ENCODE results near the gene LAP3.
"Not testable (repeated sequence)": the region's sequence is repeated elsewhere in the genome, so short reads cannot be mapped to it uniquely, and the experiment has no call there.

Gene LAP3

DNA sequence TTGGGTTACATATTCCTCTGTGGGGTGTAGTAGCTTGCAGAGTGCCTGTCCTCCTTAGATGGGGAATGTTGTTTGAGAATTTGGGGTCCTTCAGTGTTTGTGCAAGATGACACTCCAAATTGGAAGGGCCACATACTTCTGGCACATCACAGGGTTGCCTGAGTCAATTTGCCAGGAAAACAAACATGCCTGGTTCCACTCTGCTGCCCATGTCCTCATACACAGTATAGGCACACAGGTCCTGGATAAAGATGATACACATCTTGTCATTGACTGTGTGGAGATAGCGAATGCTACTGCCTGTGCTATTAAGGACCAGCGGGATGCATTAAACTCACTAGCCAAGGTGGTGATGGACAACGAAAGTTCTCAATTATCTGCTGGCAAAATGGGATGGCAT is 11.2 kb upstream of the LAP3 start:
- DNase-seq, result no peak

GRCh38 chr4:17567271-17567670 is 9.7 kb upstream of the LAP3 start:
- no peak for DNase-seq

GRCh38 chr4:17574206-17574605 is 2.8 kb upstream of the LAP3 start:
- no peak for DNase-seq

- DNase-seq, result not testable (repeated sequence)
Observed at GRCh38 chr4:17575177-17575576, 1.8 kb upstream of the LAP3 start.

GRCh38 chr4:17577665-17578481 is 875 bp downstream of the LAP3 start:
- peak; percentile 17 for DNase-seq

GRCh38 chr4:17578482-17578891 is 1.5 kb downstream of the LAP3 start:
- peak; percentile 37 for DNase-seq

DNA sequence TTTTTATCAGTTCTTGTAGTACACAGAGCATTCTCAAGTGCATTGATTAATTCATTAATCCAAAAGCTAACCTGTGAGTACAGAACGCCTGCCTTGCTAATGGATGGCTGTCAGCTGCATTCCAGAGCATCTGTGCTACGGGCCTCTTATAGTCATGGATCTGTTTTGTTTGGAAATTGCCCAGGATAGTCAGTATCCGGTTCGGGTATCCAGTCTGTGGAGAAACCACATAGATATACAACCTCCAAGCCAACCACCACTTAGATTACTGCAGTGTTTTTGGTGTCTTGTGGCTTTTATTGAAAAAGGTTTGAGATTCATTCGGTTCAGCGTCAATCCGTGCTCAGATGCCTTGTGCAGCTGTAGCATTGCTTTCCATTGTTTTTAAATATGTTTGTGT is 4.0 kb downstream of the LAP3 start:
- no peak for DNase-seq

DNA sequence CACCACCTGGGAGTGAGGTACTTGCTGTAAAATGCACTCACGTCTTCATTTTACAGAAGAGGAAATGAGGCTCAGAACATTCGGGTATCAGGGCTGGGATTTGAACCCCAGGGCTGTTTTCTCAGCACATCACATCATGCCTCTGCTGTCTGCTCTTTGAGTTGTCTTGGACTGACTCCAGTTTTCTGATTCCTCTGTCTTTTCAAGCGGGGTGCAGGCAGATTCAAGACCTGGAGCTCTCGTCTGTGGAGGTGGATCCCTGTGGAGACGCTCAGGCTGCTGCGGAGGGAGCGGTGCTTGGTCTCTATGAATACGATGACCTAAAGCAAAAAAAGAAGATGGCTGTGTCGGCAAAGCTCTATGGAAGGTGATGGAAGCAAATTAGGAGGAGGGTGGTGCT is 6.3 kb downstream of the LAP3 start:
- DNase-seq, result no peak

DNA sequence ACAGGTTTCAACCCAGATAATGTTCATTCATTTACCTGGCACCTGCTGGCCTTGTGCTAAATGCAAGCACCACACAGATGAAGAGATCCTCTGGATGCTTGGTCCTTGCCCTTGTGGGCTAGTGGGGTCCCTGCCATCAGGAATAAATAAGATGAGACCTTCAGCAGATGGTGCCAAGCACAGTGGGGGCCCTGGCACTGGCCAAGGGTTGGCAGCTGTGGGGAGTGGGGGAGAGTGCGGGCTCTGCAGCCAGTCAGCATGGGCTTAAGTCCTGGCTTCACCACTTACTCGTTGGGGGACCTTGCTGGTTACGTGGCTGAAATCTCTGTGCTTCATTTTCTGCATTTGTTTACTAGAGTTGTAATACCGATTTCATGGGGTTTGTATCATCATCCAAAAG is 6.9 kb downstream of the LAP3 start:
- DNase-seq, result no peak

DNA sequence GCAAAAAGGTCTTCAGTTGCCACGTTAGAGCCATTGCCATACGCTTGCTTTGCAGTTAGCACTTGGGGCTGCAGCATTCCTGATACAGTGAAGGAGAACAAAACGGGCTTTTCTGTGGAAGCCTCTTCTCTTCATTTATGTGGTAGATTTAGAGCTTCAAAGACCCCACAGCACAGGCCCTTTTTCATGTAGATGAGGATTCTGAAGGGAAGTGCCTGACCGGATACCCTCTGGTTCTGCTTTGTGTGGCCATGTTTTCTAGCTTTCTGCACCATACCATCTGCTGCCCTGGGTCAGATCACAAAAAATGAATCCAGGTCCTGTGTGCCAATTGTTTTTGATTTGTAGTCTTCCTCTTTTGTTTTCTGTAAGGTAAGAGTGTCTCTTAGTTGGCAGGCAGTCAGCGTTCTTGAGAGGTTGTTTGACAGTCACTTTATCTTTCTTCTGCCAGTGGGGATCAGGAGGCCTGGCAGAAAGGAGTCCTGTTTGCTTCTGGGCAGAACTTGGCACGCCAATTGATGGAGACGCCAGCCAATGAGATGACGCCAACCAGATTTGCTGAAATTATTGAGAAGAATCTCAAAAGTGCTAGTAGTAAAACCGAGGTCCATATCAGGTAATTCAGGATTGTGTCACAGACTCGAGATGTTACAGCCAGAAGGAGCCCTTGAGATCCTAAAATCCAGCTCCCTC is 7.7 kb downstream of the LAP3 start:
- DNase-seq, result no peak

DNA sequence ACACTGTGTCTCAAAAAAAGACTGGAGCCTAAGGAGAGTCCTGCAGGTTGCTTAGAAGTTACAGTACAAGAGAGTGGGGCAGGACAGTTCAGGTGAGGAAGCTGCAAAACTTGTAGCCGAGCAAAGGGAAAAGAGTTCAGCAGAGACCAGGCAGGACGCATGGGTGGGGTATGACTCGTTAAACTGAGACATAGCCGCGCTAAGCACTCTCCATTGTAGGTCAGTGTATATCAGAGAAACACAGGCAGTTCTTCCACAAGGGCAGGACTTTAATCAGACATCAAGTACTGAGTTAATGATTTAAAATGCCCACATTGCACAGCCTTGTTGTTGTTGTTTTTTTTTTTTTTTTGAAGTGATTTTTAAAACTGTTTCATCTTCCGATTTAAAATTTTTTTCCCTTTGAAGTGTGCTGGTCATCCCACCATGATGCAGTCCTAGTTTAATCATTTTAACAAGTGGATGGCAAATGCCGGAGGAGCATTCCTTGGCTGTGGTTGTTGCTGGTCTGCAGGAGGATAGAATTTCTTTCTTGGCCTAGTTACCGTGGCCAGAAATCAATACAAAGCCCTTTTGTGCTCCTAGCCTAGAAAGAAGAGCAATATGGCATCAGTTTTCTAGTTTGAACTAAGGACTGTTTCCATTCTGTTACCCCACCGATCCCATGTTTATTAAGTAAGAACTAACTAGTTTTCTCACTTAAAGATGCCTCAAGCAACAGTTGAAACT is 10.3 kb downstream of the LAP3 start:
- DNase-seq, result no peak

DNA sequence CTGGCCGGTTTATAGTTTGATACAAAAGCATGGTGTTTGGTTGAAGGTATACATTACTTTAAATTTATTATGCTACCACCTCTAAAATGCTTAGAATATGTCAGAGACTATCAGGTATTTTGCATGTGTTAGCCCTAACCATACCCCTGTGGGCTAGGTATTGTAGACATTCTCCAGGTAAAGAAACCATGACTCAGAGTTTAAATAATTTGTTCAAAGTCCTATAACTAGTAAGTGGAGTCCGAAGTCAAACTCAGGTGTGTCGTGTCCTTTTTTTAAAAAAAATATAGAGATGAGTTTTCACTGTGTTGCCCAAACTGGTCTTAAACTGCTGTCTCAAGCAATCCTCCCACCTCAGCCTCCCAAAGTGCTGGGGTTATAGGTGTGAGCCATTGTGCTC is 12.4 kb downstream of the LAP3 start:
- no peak for DNase-seq

DNA sequence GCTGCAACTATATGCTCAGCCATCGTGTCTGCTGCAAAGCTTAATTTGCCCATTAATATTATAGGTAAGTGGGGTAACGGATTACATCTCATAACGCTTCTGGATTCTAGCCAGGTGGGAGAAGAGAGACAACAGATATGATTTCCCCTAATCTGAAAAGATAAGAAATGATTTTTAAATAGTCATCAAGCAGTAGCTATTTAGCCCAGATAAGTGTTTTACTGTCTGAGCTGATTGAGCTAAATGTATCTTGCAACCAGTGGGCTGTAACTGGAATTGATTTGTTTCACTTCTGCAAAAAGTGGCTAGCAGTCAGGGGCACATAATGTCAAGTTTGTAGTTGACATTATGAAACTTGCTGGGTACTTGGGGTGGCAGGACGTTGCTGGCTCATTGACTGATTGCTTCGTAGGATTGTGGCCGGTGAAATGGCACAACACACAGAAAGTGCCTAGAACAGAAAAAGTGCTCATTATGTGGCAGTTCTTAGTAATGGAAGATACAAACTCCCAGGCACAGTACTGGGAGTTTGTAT is 18.5 kb downstream of the LAP3 start:
- no peak for DNase-seq

- DNase-seq, result no peak
Observed at GRCh38 chr4:17597517-17597916, 20.5 kb downstream of the LAP3 start.

DNA sequence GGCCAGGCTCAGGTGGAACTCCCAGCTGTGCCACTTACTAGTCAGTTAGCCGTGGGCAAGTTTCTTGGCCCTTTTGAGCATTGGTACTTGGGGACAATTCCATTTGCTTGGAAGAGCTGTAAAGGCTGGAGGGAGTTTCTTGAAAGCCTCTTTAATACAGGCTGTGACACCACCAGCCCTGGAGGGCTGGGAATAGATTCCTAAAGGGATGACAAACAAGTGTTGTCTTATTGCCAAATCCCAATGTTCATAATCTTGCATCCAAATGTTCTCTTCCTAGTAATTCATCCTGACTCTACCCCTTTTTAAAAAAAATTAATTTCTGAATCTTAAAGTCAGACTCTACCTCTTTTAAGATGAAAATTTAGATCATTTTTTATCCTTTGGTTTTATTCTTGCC is 22.8 kb downstream of the LAP3 start:
- no peak for DNase-seq

GRCh38 chr4:17605236-17605635 is 28.2 kb downstream of the LAP3 start:
- DNase-seq, result no peak

- DNase-seq, result peak; percentile 33
Observed at GRCh38 chr4:17613761-17614415, 36.9 kb downstream of the LAP3 start.

GRCh38 chr4:17614416-17615299 is 37.7 kb downstream of the LAP3 start, which contains the start of gene MED28:
Gene MED28 (plus strand): TSS chr4:17614641. CDS start chr4:17614655, 14 bp downstream.
- DNase-seq, result peak; percentile 96

DNA sequence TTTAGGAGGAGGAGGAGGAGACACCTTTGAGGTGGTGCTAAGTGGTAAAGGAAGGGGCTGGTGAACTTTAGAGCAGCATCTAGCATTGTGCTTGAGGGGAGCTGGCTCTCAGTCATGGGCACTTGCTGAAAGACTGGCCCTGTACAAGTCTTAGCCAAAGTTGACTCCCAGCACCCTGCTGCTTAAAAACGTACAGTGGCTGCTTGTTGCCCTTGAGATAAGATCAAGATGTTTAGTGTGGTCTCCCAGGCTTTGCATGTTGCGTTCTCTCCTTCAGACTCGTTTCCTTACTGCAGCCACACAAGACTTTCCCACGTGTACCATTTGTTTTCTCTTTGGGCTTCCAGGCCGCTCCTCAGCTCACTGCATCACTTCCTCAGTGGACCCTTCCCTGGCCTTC is 39.3 kb downstream of the LAP3 start:
- no peak for DNase-seq

DNA sequence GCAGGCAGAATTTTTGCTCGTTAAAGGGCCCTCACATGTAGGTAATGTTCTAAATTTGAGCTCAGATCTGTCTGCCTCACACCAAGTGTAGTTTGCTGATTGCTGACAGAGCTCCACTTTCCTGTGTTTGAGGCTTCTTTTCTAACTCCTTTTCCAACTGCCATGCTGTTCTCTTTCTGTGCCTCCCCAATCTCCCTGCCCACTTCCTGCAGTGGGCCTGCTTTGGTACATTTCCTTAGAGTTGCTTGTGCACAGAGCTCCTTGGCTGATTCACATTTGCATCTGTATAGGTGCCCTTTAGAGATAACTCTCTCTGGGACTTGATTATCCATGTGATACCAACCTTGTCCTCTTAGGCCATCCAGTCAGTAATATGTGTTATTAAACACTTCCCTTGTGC is 41.9 kb downstream of the LAP3 start:
- DNase-seq, result no peak

GRCh38 chr4:17619416-17620105 is 42.6 kb downstream of the LAP3 start:
- DNase-seq, result no peak
